GM12875 (cell line): ENCODE results near the gene CARD9.
"Not testable (repeated sequence)": the region's sequence is repeated elsewhere in the genome, so short reads cannot be mapped to it uniquely, and the experiment has no call there.

ENCODE experiments used
- H3K4me3 ChIP-seq: one replicate; pipeline ENCODE4 v1.5.1; 2011; ENCODE audit warnings: low read depth, low read length, control low read depth
- CTCF ChIP-seq: IDR thresholded peaks from 2 replicates; pipeline ENCODE4 v1.5.1; 2011; ENCODE audit warnings: low read depth, mild to moderate bottlenecking, control low read depth, inconsistent platforms, low read length, moderate library complexity, borderline replicate concordance; ENCODE audit not compliant: insufficient read depth

Gene CARD9

GRCh38 chr9:136416427-136416826, 43.0 kb upstream of the CARD9 start:
- no peak overlapping the region for H3K4me3 ChIP-seq
- no peak for TF ChIP-seq CTCF

GRCh38 chr9:136412962-136413361, 39.5 kb upstream of the CARD9 start:
- TF ChIP-seq CTCF: no peak
- no peak overlapping the region for H3K4me3 ChIP-seq

GRCh38 chr9:136411378-136411777, 37.9 kb upstream of the CARD9 start:
- TF ChIP-seq CTCF: no peak
- H3K4me3 ChIP-seq: peak overlapping the region; percentile 90

- TF ChIP-seq CTCF: no peak
- peak within 1 kb of the TSS; percentile 90 for H3K4me3 ChIP-seq
Observed at GRCh38 chr9:136410500-136411287, 37.2 kb upstream of the CARD9 start, which contains the start of the genes ENTR1 and PMPCA. Gene ENTR1 (minus strand): TSS chr9:136410614. CDS start chr9:136410397, 217 bp downstream. Gene PMPCA (plus strand): TSS chr9:136410658. CDS start chr9:136410669, 11 bp downstream.

DNA sequence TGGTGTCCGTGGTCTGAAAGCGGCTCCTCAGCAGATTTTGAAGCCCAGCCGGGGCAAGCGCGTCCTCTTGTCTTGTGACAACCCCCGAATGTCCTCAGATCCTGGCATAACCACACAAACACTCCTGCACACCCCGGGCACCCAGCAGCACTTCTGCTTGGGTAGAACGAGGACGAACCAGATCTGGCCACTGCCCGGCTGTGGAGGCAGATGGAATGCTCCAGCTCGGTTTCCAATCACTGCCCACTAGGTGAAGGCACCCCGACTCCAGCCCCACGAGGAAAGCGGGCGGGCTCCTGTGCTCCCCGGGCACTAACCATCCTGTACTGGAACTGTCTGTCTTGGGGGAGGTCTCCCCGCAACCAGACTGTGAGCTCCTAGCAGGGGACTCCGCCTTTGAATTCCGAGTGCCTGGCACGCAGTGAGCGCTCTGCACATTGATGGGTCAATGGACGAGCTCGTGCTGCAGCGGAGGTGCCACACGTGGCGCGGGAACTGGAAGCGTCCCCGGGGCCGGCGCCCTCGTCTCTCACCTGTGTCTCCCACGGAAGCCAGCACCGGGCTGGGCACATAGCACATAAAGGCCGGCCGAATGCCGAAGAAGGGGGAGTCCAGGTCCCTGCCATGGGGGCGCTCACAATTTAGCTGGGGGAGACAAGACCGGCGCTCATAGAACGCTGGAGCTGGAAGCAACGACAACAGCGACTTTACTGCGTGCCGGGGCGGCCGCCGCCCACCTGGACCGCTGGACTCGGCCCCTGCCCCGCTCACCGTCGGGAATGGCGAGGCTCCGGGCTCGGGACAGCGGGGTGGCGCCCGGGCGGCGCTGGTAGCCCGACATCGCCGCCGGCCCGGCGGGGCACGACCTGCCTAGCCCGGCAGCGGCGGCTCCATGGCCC, 36.3 kb upstream of the CARD9 start:
- no peak for TF ChIP-seq CTCF
- H3K4me3 ChIP-seq: peak overlapping the region; percentile 90

GRCh38 chr9:136407911-136408310, 34.4 kb upstream of the CARD9 start:
- no peak overlapping the region for H3K4me3 ChIP-seq
- no peak for TF ChIP-seq CTCF

GRCh38 chr9:136407061-136407460, 33.6 kb upstream of the CARD9 start:
- not testable (repeated sequence) for H3K4me3 ChIP-seq

DNA sequence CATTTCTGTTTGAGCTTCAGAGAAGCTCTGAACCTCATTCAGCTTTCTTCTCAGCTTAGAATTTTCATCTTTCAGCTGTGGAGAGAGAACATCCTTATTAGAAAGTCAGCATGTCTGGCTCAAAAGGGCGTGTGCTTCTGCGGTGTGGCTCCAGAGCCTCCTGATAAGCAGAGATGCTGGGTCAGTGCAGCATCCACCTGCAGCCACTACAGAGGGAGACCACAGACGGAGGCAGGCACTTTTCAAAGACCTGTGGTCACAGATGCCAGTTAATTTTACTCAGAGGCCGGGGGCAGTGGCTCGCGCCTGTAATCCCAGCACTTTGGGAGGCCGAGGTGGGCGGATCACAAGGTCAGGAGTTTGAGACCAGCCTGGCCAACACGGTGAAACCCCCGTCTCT, 32.4 kb upstream of the CARD9 start:
- not testable (repeated sequence) for H3K4me3 ChIP-seq
